OCI-LY3 (cell line): ENCODE data around the gene PTPRN2.

Experiments used
- EZH2phosphoT487 ChIP-seq: fragments of 200-600 bp; shearing (Covaris generic); IDR thresholded peaks from 2 replicates; pipeline ENCODE4 v1.6.1; 2018; ENCODE audit warnings: antibody characterized with exemption, mixed run types, low read depth
- TF ChIP-seq, protein P1 (sequence below): fragments of 200-600, 300-600 bp; sonication (generic); IDR thresholded peaks from 2 replicates; pipeline ENCODE4 v1.5.1; 2014; ENCODE audit warnings: antibody characterized with exemption, low read length, low read depth

DNA sequence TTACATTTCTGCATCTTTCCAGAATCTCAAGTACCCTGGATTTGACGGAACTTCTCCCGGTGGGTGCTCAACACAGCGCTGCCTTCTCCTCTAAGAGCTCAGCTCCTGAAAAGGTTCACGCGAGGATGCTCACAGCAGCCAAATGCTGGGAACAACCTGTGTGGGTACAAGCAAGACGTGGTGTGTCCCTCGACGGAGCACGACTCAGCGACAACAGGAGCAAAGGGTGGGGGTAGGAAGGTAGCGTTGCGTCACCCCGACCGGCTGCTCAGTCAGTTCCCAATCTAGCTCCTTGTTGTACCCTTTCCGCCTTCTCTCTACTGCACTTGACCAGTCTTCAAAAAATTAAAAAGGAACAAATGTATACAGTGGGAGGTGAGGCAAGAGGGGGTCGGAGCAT lies 117.3 kb downstream of the PTPRN2 start:
- TF ChIP-seq, protein P1, sequence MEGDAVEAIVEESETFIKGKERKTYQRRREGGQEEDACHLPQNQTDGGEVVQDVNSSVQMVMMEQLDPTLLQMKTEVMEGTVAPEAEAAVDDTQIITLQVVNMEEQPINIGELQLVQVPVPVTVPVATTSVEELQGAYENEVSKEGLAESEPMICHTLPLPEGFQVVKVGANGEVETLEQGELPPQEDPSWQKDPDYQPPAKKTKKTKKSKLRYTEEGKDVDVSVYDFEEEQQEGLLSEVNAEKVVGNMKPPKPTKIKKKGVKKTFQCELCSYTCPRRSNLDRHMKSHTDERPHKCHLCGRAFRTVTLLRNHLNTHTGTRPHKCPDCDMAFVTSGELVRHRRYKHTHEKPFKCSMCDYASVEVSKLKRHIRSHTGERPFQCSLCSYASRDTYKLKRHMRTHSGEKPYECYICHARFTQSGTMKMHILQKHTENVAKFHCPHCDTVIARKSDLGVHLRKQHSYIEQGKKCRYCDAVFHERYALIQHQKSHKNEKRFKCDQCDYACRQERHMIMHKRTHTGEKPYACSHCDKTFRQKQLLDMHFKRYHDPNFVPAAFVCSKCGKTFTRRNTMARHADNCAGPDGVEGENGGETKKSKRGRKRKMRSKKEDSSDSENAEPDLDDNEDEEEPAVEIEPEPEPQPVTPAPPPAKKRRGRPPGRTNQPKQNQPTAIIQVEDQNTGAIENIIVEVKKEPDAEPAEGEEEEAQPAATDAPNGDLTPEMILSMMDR, result no peak
- TF ChIP-seq EZH2phosphoT487, result no peak
